Stomach (tissue), 4 donors: ENCODE results near the gene RPL10A.

Experiments
- POLR2A ChIP-seq, 4 donors: fragments of 450-650 bp; IDR thresholded peaks; one replicate each; pipeline ENCODE4 v1.6.1; 2016; ENCODE audit warnings: antibody characterized with exemption in 4 of 4, control low read depth in 2 of 4, mild to moderate bottlenecking in 1 of 4, moderate library complexity in 1 of 4
- POLR2AphosphoS5 ChIP-seq, 3 donors: sonication (generic); formaldehyde crosslinking; IDR thresholded peaks; one replicate each; pipeline ENCODE4 v1.6.1; 2016; ENCODE audit warnings: antibody characterized with exemption in 3 of 3
- TF ChIP-seq, protein P1 (sequence below), 7 experiments: fragments of 450-650 bp in 4 of 7; fragments of 200-600 bp in 3 of 7; sonication (generic) in 3 of 7; IDR thresholded peaks; one replicate each; pipeline ENCODE4 v1.5.1; 2016 to 2019; ENCODE audit warnings: antibody characterized with exemption in 7 of 7, control low read depth in 2 of 7, mild to moderate bottlenecking in 1 of 7

DNA sequence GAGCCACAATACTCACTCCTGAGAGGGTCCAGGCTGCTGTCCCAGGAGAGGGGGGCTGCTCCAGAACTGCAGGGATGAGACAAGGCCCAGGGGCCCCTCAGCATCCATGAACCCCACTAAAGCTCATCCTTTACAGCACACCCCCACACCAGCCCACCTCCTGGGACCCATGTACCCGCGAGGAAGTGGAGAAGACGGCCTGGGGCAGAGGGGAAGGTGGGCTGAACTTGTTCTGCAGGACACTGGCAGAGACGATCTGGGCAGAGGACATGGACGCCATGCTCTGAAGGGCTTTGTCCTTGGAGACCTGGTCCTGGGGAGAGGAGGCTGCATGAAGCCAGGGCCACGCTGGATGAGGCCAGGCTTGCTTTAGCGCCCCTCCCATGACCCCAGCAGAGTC is 10.1 kb downstream of the RPL10A start:
- TF ChIP-seq POLR2AphosphoS5 (IDR thresholded peaks at IDR 0.05) (no peak), POLR2A (IDR thresholded peaks at IDR 0.05) (no peak)
- TF ChIP-seq, protein P1, sequence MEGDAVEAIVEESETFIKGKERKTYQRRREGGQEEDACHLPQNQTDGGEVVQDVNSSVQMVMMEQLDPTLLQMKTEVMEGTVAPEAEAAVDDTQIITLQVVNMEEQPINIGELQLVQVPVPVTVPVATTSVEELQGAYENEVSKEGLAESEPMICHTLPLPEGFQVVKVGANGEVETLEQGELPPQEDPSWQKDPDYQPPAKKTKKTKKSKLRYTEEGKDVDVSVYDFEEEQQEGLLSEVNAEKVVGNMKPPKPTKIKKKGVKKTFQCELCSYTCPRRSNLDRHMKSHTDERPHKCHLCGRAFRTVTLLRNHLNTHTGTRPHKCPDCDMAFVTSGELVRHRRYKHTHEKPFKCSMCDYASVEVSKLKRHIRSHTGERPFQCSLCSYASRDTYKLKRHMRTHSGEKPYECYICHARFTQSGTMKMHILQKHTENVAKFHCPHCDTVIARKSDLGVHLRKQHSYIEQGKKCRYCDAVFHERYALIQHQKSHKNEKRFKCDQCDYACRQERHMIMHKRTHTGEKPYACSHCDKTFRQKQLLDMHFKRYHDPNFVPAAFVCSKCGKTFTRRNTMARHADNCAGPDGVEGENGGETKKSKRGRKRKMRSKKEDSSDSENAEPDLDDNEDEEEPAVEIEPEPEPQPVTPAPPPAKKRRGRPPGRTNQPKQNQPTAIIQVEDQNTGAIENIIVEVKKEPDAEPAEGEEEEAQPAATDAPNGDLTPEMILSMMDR (IDR thresholded peaks at IDR 0.05): no peak
